ENCODE results near the gene NAP1L4. TPM values are rescaled to one million over a fixed set of nuclear protein-coding genes. Genes with fewer than 3 reads are reported as not detected.

Gene NAP1L4
- polyA plus RNA-seq, 1 donor from 2014 or later = 199 TPM

DNA sequence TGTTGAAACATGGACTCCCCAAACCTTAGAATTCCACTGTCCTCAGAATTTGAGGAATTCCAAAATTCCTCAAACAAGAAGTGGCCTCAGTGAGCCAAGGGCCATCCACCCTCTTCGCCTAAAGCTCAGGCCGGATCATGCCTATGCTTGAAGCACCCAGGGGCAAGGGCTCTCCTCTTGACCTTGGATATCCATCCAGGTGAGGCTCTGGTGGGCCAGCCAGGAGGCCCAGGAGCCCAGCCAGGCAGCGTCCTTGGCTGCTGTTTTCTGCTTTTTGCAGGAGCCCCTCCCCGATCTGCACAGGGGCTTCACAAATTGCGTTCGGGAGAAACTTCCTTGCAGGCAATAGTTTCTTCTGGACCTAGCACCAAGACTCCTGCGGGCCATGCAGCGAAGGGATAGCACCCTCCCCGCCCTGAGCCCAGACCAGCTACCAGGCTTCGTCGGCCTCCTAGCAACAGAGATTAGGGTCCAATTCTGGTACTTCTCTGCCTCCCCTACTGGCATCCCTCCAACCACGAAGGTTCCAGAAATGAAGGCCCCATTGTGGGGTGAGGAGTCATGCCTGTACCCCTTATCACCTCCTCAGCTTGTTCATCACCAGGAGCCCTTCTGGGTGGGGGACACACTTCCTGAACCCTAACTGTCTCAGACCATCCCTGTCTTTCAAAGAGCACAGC, 64.9 kb downstream of the NAP1L4 start:
- H3K9ac ChIP-seq (ENCODE audit: low read length) = no peak overlapping the region
- no peaks in the 10 kb centered on the region for H3K9me3 ChIP-seq (ENCODE audit: low read length)
- no peaks in the 10 kb centered on the region for H3K36me3 ChIP-seq (ENCODE audit: insufficient read depth, low read length)
- H3K4me2 ChIP-seq (ENCODE audit: low read length) = no peak overlapping the region
- H3K27ac ChIP-seq (ENCODE audit: low read length) = no peak overlapping the region
- no peak overlapping the region for H3K4me3 ChIP-seq (ENCODE audit: low read length)
- no peak for TF ChIP-seq EP300 (conservative IDR thresholded peaks at IDR 0.05; ENCODE audit: poor library complexity, severe bottlenecking)
- TF ChIP-seq TAF1 (IDR thresholded peaks at IDR 0.05; ENCODE audit: low read depth) = no peak
- no peak for TF ChIP-seq MXI1 (conservative IDR thresholded peaks at IDR 0.05; ENCODE audit: poor library complexity, severe bottlenecking)
- no peak for TF ChIP-seq POLR2AphosphoS5 (IDR thresholded peaks at IDR 0.05)
- TF ChIP-seq EZH2 (IDR thresholded peaks at IDR 0.05; ENCODE audit: borderline replicate concordance, insufficient read depth, low read length, poor library complexity, severe bottlenecking) = no peak
- TF ChIP-seq, protein P1, sequence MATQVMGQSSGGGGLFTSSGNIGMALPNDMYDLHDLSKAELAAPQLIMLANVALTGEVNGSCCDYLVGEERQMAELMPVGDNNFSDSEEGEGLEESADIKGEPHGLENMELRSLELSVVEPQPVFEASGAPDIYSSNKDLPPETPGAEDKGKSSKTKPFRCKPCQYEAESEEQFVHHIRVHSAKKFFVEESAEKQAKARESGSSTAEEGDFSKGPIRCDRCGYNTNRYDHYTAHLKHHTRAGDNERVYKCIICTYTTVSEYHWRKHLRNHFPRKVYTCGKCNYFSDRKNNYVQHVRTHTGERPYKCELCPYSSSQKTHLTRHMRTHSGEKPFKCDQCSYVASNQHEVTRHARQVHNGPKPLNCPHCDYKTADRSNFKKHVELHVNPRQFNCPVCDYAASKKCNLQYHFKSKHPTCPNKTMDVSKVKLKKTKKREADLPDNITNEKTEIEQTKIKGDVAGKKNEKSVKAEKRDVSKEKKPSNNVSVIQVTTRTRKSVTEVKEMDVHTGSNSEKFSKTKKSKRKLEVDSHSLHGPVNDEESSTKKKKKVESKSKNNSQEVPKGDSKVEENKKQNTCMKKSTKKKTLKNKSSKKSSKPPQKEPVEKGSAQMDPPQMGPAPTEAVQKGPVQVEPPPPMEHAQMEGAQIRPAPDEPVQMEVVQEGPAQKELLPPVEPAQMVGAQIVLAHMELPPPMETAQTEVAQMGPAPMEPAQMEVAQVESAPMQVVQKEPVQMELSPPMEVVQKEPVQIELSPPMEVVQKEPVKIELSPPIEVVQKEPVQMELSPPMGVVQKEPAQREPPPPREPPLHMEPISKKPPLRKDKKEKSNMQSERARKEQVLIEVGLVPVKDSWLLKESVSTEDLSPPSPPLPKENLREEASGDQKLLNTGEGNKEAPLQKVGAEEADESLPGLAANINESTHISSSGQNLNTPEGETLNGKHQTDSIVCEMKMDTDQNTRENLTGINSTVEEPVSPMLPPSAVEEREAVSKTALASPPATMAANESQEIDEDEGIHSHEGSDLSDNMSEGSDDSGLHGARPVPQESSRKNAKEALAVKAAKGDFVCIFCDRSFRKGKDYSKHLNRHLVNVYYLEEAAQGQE (IDR thresholded peaks at IDR 0.05; ENCODE audit: borderline replicate concordance) = no peak
- TF ChIP-seq RAD21 (conservative IDR thresholded peaks at IDR 0.05) = no peak
- TF ChIP-seq, protein P2, sequence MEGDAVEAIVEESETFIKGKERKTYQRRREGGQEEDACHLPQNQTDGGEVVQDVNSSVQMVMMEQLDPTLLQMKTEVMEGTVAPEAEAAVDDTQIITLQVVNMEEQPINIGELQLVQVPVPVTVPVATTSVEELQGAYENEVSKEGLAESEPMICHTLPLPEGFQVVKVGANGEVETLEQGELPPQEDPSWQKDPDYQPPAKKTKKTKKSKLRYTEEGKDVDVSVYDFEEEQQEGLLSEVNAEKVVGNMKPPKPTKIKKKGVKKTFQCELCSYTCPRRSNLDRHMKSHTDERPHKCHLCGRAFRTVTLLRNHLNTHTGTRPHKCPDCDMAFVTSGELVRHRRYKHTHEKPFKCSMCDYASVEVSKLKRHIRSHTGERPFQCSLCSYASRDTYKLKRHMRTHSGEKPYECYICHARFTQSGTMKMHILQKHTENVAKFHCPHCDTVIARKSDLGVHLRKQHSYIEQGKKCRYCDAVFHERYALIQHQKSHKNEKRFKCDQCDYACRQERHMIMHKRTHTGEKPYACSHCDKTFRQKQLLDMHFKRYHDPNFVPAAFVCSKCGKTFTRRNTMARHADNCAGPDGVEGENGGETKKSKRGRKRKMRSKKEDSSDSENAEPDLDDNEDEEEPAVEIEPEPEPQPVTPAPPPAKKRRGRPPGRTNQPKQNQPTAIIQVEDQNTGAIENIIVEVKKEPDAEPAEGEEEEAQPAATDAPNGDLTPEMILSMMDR (IDR thresholded peaks at IDR 0.05; ENCODE audit: poor library complexity, severe bottlenecking) = no peak
- no peak for TF ChIP-seq SMC3 (conservative IDR thresholded peaks at IDR 0.05; ENCODE audit: poor library complexity)
- H3F3A ChIP-seq (ENCODE audit: insufficient read depth, low read length, poor library complexity, severe bottlenecking) = no peaks in the 10 kb centered on the region
- H2AFZ ChIP-seq (ENCODE audit: low read depth, low read length) = no peak overlapping the region
- no peaks in the 10 kb centered on the region for H3K9me2 ChIP-seq (ENCODE audit: insufficient read depth, low read length)
- no peaks in the 10 kb centered on the region for H4K20me1 ChIP-seq (ENCODE audit: insufficient read depth)
- H3K27me3 ChIP-seq (ENCODE audit: insufficient read depth, low read depth, low read length) = peaks cover 54% of the 10 kb centered on the region
- no peaks in the 10 kb centered on the region for H3K79me2 ChIP-seq (replicated peaks; ENCODE audit: insufficient read depth, low read length)

DNA sequence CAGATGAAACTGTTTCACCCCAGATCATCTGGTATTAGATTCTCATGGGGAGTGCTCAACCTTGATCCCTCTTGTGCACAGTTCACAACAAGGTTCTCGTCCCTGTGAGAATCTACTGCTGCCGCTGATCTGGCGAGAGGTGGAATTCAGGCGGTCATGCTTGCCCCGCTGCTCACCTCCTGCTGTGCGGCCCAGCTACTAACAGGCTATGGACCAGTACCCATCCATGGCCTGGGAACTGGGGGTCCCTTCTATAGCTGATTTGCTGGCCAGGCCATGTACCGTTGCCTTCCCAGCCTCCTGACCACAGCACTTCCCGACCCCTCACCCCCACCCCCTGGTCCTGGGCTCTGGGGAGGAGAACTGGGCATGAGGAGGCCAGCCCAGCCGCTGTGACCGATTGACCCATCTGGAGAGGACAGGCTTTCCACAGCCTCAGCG, 65.5 kb downstream of the NAP1L4 start:
- Histone ChIP-seq H3K27ac (ENCODE audit: low read length) (no peak overlapping the region), H3K79me2 (replicated peaks; ENCODE audit: insufficient read depth, low read length) (no peaks in the 10 kb centered on the region), H3K9me3 (ENCODE audit: low read length) (no peaks in the 10 kb centered on the region), H2AFZ (ENCODE audit: low read depth, low read length) (no peak overlapping the region), H4K20me1 (ENCODE audit: insufficient read depth) (no peaks in the 10 kb centered on the region), H3K4me3 (ENCODE audit: low read length) (no peak overlapping the region), H3K36me3 (ENCODE audit: insufficient read depth, low read length) (no peaks in the 10 kb centered on the region), H3F3A (ENCODE audit: insufficient read depth, low read length, poor library complexity, severe bottlenecking) (no peaks in the 10 kb centered on the region), H3K9ac (ENCODE audit: low read length) (no peak overlapping the region), H3K27me3 (ENCODE audit: insufficient read depth, low read depth, low read length) (peaks cover 48% of the 10 kb centered on the region), H3K4me2 (ENCODE audit: low read length) (no peak overlapping the region), H3K9me2 (ENCODE audit: insufficient read depth, low read length) (no peaks in the 10 kb centered on the region)
- TF ChIP-seq EZH2 (IDR thresholded peaks at IDR 0.05; ENCODE audit: borderline replicate concordance, insufficient read depth, low read length, poor library complexity, severe bottlenecking) (no peak), MXI1 (conservative IDR thresholded peaks at IDR 0.05; ENCODE audit: poor library complexity, severe bottlenecking) (no peak)

All from neural cell (in vitro differentiated cells).